Vagina (tissue), 2 donors: ENCODE data around the gene MISFA.

Source experiments
- POLR2A ChIP-seq, 2 donors: fragments of 450-650 bp; IDR thresholded peaks; one replicate each; pipeline ENCODE4 v1.6.1; 2017; ENCODE audit warnings: antibody characterized with exemption in 2 of 2, mild to moderate bottlenecking in 2 of 2, moderate library complexity in 2 of 2
- POLR2AphosphoS5 ChIP-seq, 2 donors: sonication (generic); formaldehyde crosslinking; IDR thresholded peaks; one replicate each; pipeline ENCODE4 v1.9.0; 2017; ENCODE audit warnings: antibody characterized with exemption in 2 of 2, mild to moderate bottlenecking in 2 of 2, low read depth in 1 of 2; ENCODE audit not compliant: insufficient read depth in 1 of 2
- TF ChIP-seq, protein P1 (sequence below), 3 experiments: fragments of 450-650 bp in 2 of 3; fragments of 200-600 bp in 1 of 3; sonication (generic) in 1 of 3; IDR thresholded peaks; one replicate each; pipeline ENCODE4 v1.5.1; 2017 to 2019; ENCODE audit warnings: antibody characterized with exemption in 3 of 3, mild to moderate bottlenecking in 2 of 3, moderate library complexity in 2 of 3

DNA sequence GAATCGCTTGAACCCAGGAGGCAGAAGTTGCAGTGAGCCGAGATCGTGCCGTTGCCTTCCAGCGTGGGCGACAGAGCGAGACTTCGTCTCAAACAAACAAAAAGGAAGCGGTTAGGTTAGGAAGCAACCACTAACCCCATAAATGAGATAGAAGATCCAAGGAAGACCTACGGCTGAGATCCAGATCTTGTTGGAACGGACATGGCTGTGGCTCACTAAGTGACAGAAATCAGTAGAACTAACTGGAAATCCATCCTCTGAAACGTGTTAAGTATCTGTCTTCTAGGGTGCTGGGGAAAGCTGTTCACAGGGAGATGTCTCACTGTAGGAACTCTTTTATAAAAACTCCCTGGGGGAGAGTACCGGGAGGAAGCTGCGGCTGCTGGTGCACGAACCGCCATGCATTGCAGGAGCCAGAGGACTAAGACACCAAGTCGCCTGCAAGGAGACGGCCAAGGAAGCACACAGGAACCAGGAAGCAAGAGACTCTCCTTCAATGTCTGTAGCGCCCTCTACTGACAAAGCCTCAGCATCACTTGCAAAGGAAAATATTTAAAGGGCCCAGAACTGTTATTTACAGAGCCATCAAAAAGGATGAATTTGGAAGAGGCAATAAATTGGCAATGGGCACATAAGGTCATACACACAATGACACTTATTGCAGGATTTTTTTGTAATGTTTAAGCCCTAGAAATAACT lies 51.4 kb downstream of the MISFA start:
- TF ChIP-seq, protein P1, sequence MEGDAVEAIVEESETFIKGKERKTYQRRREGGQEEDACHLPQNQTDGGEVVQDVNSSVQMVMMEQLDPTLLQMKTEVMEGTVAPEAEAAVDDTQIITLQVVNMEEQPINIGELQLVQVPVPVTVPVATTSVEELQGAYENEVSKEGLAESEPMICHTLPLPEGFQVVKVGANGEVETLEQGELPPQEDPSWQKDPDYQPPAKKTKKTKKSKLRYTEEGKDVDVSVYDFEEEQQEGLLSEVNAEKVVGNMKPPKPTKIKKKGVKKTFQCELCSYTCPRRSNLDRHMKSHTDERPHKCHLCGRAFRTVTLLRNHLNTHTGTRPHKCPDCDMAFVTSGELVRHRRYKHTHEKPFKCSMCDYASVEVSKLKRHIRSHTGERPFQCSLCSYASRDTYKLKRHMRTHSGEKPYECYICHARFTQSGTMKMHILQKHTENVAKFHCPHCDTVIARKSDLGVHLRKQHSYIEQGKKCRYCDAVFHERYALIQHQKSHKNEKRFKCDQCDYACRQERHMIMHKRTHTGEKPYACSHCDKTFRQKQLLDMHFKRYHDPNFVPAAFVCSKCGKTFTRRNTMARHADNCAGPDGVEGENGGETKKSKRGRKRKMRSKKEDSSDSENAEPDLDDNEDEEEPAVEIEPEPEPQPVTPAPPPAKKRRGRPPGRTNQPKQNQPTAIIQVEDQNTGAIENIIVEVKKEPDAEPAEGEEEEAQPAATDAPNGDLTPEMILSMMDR (IDR thresholded peaks at IDR 0.05): no peak
- TF ChIP-seq POLR2A (IDR thresholded peaks at IDR 0.05) (no peak), POLR2AphosphoS5 (IDR thresholded peaks at IDR 0.05; ENCODE audit: insufficient read depth in 1 of 2, low read depth in 1 of 2) (no peak)
